ENCODE data around the gene HSPD1. TPM values are rescaled to one million over a fixed set of nuclear protein-coding genes. Genes with fewer than 3 reads are reported as not detected.

Gene HSPD1
- total and polyA plus RNA-seq, 7 donors: 167 to 468 (median 205) TPM

GRCh38 chr2:197539734-197540133 lies 40.1 kb upstream of the HSPD1 start:
- ATAC-seq: no peak
- no peaks in the 10 kb centered on the region for H3K9me3 ChIP-seq
- DNase-seq: no peak
- H3K36me3 ChIP-seq (ENCODE audit: insufficient read depth in 1 of 2, low read depth in 1 of 2): peaks cover 6 to 87% of the 10 kb centered on the region in 2 donors
- no peak overlapping the region for H3K4me3 ChIP-seq
- H3K27me3 ChIP-seq (ENCODE audit: insufficient read depth in 3 of 3, low read length in 2 of 3): no peaks in the 10 kb centered on the region
- peaks cover 5% of the 10 kb centered on the region for H3K4me1 ChIP-seq
- H3K27ac ChIP-seq: no peak overlapping the region
- intact Hi-C loops (cut with DNase I): no loop called here
- TF ChIP-seq, protein P1, sequence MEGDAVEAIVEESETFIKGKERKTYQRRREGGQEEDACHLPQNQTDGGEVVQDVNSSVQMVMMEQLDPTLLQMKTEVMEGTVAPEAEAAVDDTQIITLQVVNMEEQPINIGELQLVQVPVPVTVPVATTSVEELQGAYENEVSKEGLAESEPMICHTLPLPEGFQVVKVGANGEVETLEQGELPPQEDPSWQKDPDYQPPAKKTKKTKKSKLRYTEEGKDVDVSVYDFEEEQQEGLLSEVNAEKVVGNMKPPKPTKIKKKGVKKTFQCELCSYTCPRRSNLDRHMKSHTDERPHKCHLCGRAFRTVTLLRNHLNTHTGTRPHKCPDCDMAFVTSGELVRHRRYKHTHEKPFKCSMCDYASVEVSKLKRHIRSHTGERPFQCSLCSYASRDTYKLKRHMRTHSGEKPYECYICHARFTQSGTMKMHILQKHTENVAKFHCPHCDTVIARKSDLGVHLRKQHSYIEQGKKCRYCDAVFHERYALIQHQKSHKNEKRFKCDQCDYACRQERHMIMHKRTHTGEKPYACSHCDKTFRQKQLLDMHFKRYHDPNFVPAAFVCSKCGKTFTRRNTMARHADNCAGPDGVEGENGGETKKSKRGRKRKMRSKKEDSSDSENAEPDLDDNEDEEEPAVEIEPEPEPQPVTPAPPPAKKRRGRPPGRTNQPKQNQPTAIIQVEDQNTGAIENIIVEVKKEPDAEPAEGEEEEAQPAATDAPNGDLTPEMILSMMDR (IDR thresholded peaks at IDR 0.05): no peak
- 72 to 84% (median 81%) methylated on average over 1 of the region's 1 CpG for WGBS, 3 donors

DNA sequence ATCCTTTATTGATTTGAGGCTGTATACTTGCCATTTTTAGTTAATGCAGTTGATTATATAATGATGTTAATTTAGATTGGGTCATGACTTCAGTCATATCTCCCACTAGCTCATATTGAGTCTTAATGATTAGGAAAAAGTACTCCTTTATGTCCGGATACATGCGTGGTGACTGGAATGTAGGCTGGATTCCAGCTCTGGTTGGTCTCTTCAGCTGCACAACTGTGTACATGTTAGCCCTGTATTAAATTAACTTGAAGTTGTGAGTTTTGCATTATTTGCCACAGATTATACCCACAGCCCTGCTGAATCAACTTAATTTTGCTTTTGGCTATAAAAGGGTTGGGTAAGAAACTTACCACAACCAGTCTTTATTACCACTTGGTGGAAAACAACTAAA lies 38.8 kb upstream of the HSPD1 start:
- TF ChIP-seq, protein P1 (IDR thresholded peaks at IDR 0.05): no peak
- no peak overlapping the region for H3K4me3 ChIP-seq
- H3K27me3 ChIP-seq (ENCODE audit: insufficient read depth in 3 of 3, low read length in 2 of 3): no peaks in the 10 kb centered on the region
- ATAC-seq (no peak), DNase-seq (no peak)
- H3K4me1 ChIP-seq: peaks cover 5% of the 10 kb centered on the region
- H3K9me3 ChIP-seq: no peaks in the 10 kb centered on the region
- H3K36me3 ChIP-seq (ENCODE audit: insufficient read depth in 1 of 2, low read depth in 1 of 2): peaks cover 6 to 75% of the 10 kb centered on the region in 2 donors
- intact Hi-C loops (cut with DNase I): no loop called here
- 21 to 46% (median 22%) methylated on average over 2 of the region's 2 CpGs for WGBS, 3 donors
- H3K27ac ChIP-seq: no peak overlapping the region

DNA sequence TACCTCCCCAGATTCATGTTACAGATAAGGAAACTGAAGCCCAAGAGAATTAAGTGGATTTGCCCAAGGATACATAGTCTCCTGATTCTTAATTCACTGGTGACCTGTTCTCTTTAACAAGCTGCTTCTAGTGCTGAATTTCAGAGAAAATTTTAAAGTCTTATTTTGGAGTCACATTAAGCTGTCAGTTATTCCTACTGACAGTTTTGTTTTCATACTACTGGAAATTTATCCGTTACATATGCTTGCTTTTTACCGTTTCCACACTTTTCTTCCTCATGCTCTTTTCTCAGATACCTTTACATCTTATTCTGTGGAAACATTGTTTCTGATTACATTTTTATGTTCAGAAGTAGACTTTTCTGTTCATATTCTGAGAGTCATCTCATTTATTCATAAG lies 17.5 kb upstream of the HSPD1 start:
- no peaks in the 10 kb centered on the region for H3K36me3 ChIP-seq (ENCODE audit: insufficient read depth in 1 of 2, low read depth in 1 of 2)
- peak overlapping the region; percentile 93 for H3K27ac ChIP-seq
- H3K9me3 ChIP-seq: no peaks in the 10 kb centered on the region
- H3K27me3 ChIP-seq (ENCODE audit: insufficient read depth in 3 of 3, low read length in 2 of 3): no peaks in the 10 kb centered on the region
- 21 to 43% (median 40%) methylated on average over 2 of the region's 2 CpGs for WGBS, 3 donors
- TF ChIP-seq, protein P1 (IDR thresholded peaks at IDR 0.05): no peak
- DNase-seq: no peak
- H3K4me3 ChIP-seq: peak overlapping the region; percentile 87
- no peak for ATAC-seq
- H3K4me1 ChIP-seq: peaks cover 33% of the 10 kb centered on the region
- intact Hi-C loops (cut with DNase I): no loop called here

GRCh38 chr2:197516393-197516761 lies 16.7 kb upstream of the HSPD1 start:
- WGBS, 3 donors: 0 to 1% (median 1%) methylated on average over 13 to 17 of the region's 17 CpGs
- peak overlapping the region; percentile 87 for H3K4me3 ChIP-seq
- H3K27me3 ChIP-seq (ENCODE audit: insufficient read depth in 3 of 3, low read length in 2 of 3): no peaks in the 10 kb centered on the region
- intact Hi-C loops (cut with DNase I): no loop called here
- H3K4me1 ChIP-seq: peaks cover 33% of the 10 kb centered on the region
- no peaks in the 10 kb centered on the region for H3K9me3 ChIP-seq
- H3K27ac ChIP-seq: peak overlapping the region; percentile 93
- DNase-seq (no peak), ATAC-seq (peak in 3 of 4 donors; percentile 10 to 40 (median 26))
- TF ChIP-seq, protein P1 (IDR thresholded peaks at IDR 0.05): no peak
- H3K36me3 ChIP-seq (ENCODE audit: insufficient read depth in 1 of 2, low read depth in 1 of 2): no peaks in the 10 kb centered on the region

GRCh38 chr2:197515739-197516392 lies 16.2 kb upstream of the HSPD1 start, which contains the start of gene MOB4:
MOB4 (plus strand) TSS chr2:197516066; CDS start chr2:197516087, 21 bp downstream.
- Histone ChIP-seq H3K27me3 (ENCODE audit: insufficient read depth in 3 of 3, low read length in 2 of 3) (no peaks in the 10 kb centered on the region), H3K4me1 (peaks cover 33% of the 10 kb centered on the region), H3K4me3 (peak within 1 kb of the TSS; percentile 87), H3K9me3 (no peaks in the 10 kb centered on the region), H3K27ac (peak within 1 kb of the TSS; percentile 93), H3K36me3 (ENCODE audit: insufficient read depth in 1 of 2, low read depth in 1 of 2) (no peaks in the 10 kb centered on the region)
- peak; percentile 97 to 98 (median 98) for ATAC-seq
- TF ChIP-seq, protein P1 (IDR thresholded peaks at IDR 0.05): no peak
- intact Hi-C loops (cut with DNase I): loop anchor here in 1 of 2 donors (2.0 kb wide), 1 partner anchor 15 kb away; the partner anchor contains the start of gene HSPE1
- 0 to 1% (median 1%) methylated on average over 54 to 66 of the region's 66 CpGs for WGBS, 3 donors
- DNase-seq: peak; percentile 95 to 98
